GM19239 (cell line): Measurements from ENCODE around the gene DNLZ.
"Not testable (repeated sequence)": the region's sequence is repeated elsewhere in the genome, so short reads cannot be mapped to it uniquely, and the experiment has no call there.

Source experiments
- DNase-seq: peaks from one replicate; pipeline ENCODE4 v3.0.0; 2011; ENCODE audit warnings: low spot score; ENCODE audit not compliant: insufficient read length
- FAIRE-seq: peaks from 2 replicates; lab custom pipeline; 2011; peaks lifted over from hg19 to GRCh38; lab: Jason Lieb, UNC

DNLZ gene

GRCh38 chr9:136363106-136363948 lies at the start of gene DNLZ:
TSS of gene DNLZ (minus strand) at chr9:136363744. CDS start at chr9:136363714, 30 bp downstream.
- FAIRE-seq (peak; percentile 95), DNase-seq (peak; percentile 100)

- FAIRE-seq: no peak
- no peak for DNase-seq
Observed at GRCh38 chr9:136412962-136413361, 49.4 kb upstream of the DNLZ start.

- no peak for DNase-seq
- no peak for FAIRE-seq
Observed at GRCh38 chr9:136411378-136411777, 47.8 kb upstream of the DNLZ start.

GRCh38 chr9:136410500-136411287 lies 47.1 kb upstream of the DNLZ start, which contains the start of the genes ENTR1 and PMPCA:
TSS of gene ENTR1 (minus strand) at chr9:136410614. CDS start at chr9:136410397, 217 bp downstream.
TSS of gene PMPCA (plus strand) at chr9:136410658. CDS start at chr9:136410669, 11 bp downstream.
- DNase-seq (peak; percentile 99), FAIRE-seq (peak; percentile 82)

- FAIRE-seq: peak; percentile 47
Observed at GRCh38 chr9:136409557-136410455, 46.3 kb upstream of the DNLZ start.

GRCh38 chr9:136407911-136408310 lies 44.4 kb upstream of the DNLZ start:
- no peak for DNase-seq
- FAIRE-seq: peak; percentile 31

More at GRCh38 chr9:136409557-136410455, 46.3 kb upstream of the DNLZ start:
- DNase-seq: peak; percentile 63

GRCh38 chr9:136407061-136407460 lies 43.5 kb upstream of the DNLZ start:
- not testable (repeated sequence) for FAIRE-seq, DNase-seq

- FAIRE-seq, DNase-seq: not testable (repeated sequence)
Observed at GRCh38 chr9:136405904-136406303, 42.4 kb upstream of the DNLZ start.

GRCh38 chr9:136405481-136405880 lies 41.9 kb upstream of the DNLZ start:
- DNase-seq (no peak), FAIRE-seq (no peak)

GRCh38 chr9:136404801-136405136 lies 41.2 kb upstream of the DNLZ start:
- FAIRE-seq (peak; percentile 45), DNase-seq (no peak)

- FAIRE-seq (peak; percentile 89), DNase-seq (no peak)
Observed at GRCh38 chr9:136403915-136404800, 40.6 kb upstream of the DNLZ start.

- DNase-seq: peak; percentile 56
- FAIRE-seq: peak; percentile 88
Observed at GRCh38 chr9:136403538-136403914, 40.0 kb upstream of the DNLZ start.

- DNase-seq: no peak
- FAIRE-seq: no peak
Observed at GRCh38 chr9:136402067-136402466, 38.5 kb upstream of the DNLZ start.

- no peak for DNase-seq
- no peak for FAIRE-seq
Observed at GRCh38 chr9:136401173-136401922, 37.8 kb upstream of the DNLZ start.

GRCh38 chr9:136400038-136400834 lies 36.7 kb upstream of the DNLZ start, which contains the start of gene SNAPC4:
TSS of gene SNAPC4 (minus strand) at chr9:136400170. CDS start at chr9:136398428, 1,742 bp downstream.
- peak; percentile 95 for FAIRE-seq
- peak; percentile 98 for DNase-seq

GRCh38 chr9:136399176-136400037 lies 35.9 kb upstream of the DNLZ start:
- DNase-seq (no peak), FAIRE-seq (no peak)
